H1 (cell line): Measurements from ENCODE around the gene CLEC2D.

Experiments
- CTCF ChIP-seq, 3 experiments: IDR thresholded peaks; 1 replicate in 2 of 3; 2 replicates in 1 of 3; pipeline versions ENCODE4 v1.5.1 to v1.6.1; 2011; ENCODE audit warnings: low read length in 3 of 3, mild to moderate bottlenecking in 3 of 3, inconsistent platforms in 2 of 3, low read depth in 1 of 3, moderate library complexity in 1 of 3; ENCODE audit not compliant: insufficient read depth in 1 of 3; ENCODE audit errors: control extremely low read depth in 1 of 3
- EZH2 ChIP-seq: fragments of 200-600 bp; sonication (generic); IDR thresholded peaks from 2 replicates; pipeline ENCODE4 v1.7.1; 2012; ENCODE audit warnings: low read depth, mild to moderate bottlenecking, moderate library complexity, low read length, inconsistent platforms; ENCODE audit not compliant: severe bottlenecking
- FOSL1 ChIP-seq: IDR thresholded peaks from 2 replicates; pipeline ENCODE4 v1.6.1; 2011; ENCODE audit warnings: mild to moderate bottlenecking, low read depth, low read length, moderate library complexity; ENCODE audit not compliant: insufficient read depth
- POLR2A ChIP-seq, 2 experiments: IDR thresholded peaks; 1 replicate in 1 of 2; 2 replicates in 1 of 2; pipeline ENCODE4 v1.6.1; 2011; ENCODE audit warnings: low read depth in 2 of 2, low read length in 2 of 2, mild to moderate bottlenecking in 2 of 2; ENCODE audit errors: control extremely low read depth in 1 of 2
- USF2 ChIP-seq: IDR thresholded peaks from 2 replicates; pipeline ENCODE4 v1.6.1; 2011; ENCODE audit warnings: low read length, improper control_type of control experiment

GRCh38 chr12:9699898-9700605 is 30.5 kb downstream of the CLEC2D start:
- TF ChIP-seq USF2 (no peak), CTCF (IDR thresholded peaks at IDR 0.05; ENCODE audit: control extremely low read depth in 1 of 3, insufficient read depth in 1 of 3, low read depth in 1 of 3, low read length in 3 of 3) (no peak), EZH2 (no peak), FOSL1 (no peak), POLR2A (IDR thresholded peaks at IDR 0.05; ENCODE audit: control extremely low read depth in 1 of 2, low read depth in 2 of 2, low read length in 2 of 2) (no peak)
